Stimulated activated naive CD8-positive, alpha-beta T cell treated with anti-CD3 and anti-CD28 coated beads, Interleukin-15, amount 100 ng/mL, for 72 hours (primary cell): ENCODE measurements around the gene CMTM1.
A peak's percentile ranks its signal among the peaks of the same experiment; 100 is the strongest.

Experiments used
- ATAC-seq: fragments of 150-1000 bp; cut with Tn5 transposase; 2 replicates; pipeline ENCODE4 v1.10.0; 2021; ENCODE audit warnings: mild to moderate bottlenecking, moderate library complexity
- DNase-seq, 2 donors: peaks; one replicate each; pipeline ENCODE4 v3.0.0; 2021 to 2022
- H3K27ac Mint-ChIP-seq, 2 donors: one replicate each; pipeline ENCODE4 v1.8.0; 2022; ENCODE audit warnings: mild to moderate bottlenecking in 2 of 2, mixed read lengths in 2 of 2, moderate library complexity in 2 of 2
- H3K27me3 Mint-ChIP-seq: one replicate; pipeline ENCODE4 v1.8.0; 2022; ENCODE audit warnings: mixed read lengths
- H3K4me1 Mint-ChIP-seq: one replicate; pipeline ENCODE4 v1.8.0; 2022; ENCODE audit warnings: mild to moderate bottlenecking, mixed read lengths
- H3K4me3 Mint-ChIP-seq, 2 donors: one replicate each; pipeline ENCODE4 v1.8.0; 2022; ENCODE audit warnings: mild to moderate bottlenecking in 2 of 2, mixed read lengths in 2 of 2, moderate library complexity in 1 of 2
- H3K9me3 Mint-ChIP-seq, 2 donors: one replicate each; pipeline ENCODE4 v1.8.0; 2022; ENCODE audit warnings: mixed read lengths in 2 of 2

The CMTM1 gene, protein sequence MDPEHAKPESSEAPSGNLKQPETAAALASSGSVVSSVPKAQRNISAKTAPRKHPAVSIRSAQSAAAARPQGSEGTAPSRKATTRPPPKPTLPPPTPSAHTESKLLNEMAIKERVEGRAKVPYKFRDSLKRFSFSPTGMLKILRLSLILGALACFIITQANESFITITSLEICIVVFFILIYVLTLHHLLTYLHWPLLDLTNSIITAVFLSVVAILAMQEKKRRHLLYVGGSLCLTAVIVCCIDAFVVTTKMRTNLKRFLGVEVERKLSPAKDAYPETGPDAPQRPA

GRCh38 chr16:66566051-66566901 lies at the start of gene CMTM1:
TSS of gene CMTM1 (plus strand) at chr16:66566439. CDS start at chr16:66566514, 75 bp downstream.
- H3K4me1 Mint-ChIP-seq = peaks cover 42% of the 10 kb centered on the region

DNA sequence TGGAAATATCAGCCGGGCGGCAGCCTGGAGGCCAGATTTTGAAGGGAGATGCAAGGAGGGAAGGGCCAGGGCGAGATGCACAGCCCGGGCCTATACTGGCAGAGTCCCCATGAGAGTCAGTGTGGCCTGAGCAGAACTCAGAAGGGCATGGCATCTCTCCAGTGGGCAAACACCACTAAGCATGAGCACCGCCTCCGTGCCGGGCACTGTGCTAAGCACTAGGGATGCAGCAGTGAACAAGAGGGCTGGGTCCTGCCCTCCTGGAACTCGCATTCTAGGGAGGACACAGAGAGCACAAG lies 49.8 kb upstream of the CMTM1 start:
- Mint-ChIP-seq H3K4me1 (peaks cover 64% of the 10 kb centered on the region), H3K27me3 (no peaks in the 10 kb centered on the region), H3K27ac (peak overlapping the region; percentile 66 to 98), H3K4me3 (peak overlapping the region; percentile 31 to 88), H3K9me3 (no peaks in the 10 kb centered on the region)
- ATAC-seq = peak; percentile 40
- DNase-seq = no peak

More at GRCh38 chr16:66566051-66566901, at the start of gene CMTM1:
- Mint-ChIP-seq H3K9me3 (no peaks in the 10 kb centered on the region), H3K4me3 (no peak within 1 kb of the TSS), H3K27me3 (no peaks in the 10 kb centered on the region), H3K27ac (no peak within 1 kb of the TSS)
- DNase-seq (no peak), ATAC-seq (no peak)

GRCh38 chr16:66516808-66517585 lies 49.2 kb upstream of the CMTM1 start:
- Mint-ChIP-seq H3K9me3 (no peaks in the 10 kb centered on the region), H3K4me1 (peaks cover 69% of the 10 kb centered on the region), H3K27ac (peak overlapping the region; percentile 98 to 99), H3K4me3 (peak overlapping the region; percentile 88 to 92), H3K27me3 (no peaks in the 10 kb centered on the region)
- peak; percentile 94 for ATAC-seq
- DNase-seq = peak; percentile 65 to 91

DNA sequence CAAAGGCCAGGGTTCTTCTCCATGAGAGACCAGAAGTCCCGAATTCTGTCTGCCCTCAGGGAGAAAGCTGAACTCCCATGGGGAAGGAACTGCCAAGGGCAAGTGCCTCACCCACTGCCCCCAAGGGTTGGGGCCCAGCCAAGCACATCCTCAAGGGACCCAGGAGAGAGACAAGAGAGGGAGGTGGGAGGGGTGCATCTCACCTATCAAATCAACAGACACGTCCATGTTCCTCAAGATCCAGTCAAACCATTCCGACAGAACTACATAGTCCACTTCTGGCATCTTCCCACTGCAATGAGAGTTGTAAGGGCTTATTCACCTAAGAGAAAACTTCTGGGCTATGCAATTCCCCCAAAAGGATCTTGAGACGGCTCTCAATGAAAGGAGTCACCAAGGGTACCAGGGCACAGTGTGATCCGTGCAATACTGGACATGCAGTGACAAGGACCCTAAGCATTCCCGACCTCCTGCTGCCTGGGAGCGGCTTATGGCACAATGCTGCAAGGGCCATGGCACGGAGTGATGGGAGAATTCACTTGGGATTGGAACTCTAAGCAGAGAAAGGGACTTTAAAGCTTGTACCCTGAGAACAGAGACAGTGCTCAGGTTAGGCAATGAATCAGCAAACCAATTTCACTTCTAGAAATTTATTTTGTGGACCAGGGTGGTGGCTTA lies 48.5 kb upstream of the CMTM1 start:
- Mint-ChIP-seq H3K27me3 (no peaks in the 10 kb centered on the region), H3K9me3 (no peaks in the 10 kb centered on the region), H3K27ac (peak overlapping the region; percentile 98 to 99), H3K4me1 (peaks cover 76% of the 10 kb centered on the region), H3K4me3 (peak overlapping the region; percentile 88 to 92)
- ATAC-seq (no peak), DNase-seq (no peak)

GRCh38 chr16:66519482-66520373 lies 46.5 kb upstream of the CMTM1 start:
- DNase-seq = no peak
- Mint-ChIP-seq H3K4me3 (no peak overlapping the region), H3K9me3 (no peaks in the 10 kb centered on the region), H3K27me3 (no peaks in the 10 kb centered on the region), H3K4me1 (peaks cover 96% of the 10 kb centered on the region), H3K27ac (peak overlapping the region in 1 of 2 donors; percentile 59)
- ATAC-seq = no peak

DNA sequence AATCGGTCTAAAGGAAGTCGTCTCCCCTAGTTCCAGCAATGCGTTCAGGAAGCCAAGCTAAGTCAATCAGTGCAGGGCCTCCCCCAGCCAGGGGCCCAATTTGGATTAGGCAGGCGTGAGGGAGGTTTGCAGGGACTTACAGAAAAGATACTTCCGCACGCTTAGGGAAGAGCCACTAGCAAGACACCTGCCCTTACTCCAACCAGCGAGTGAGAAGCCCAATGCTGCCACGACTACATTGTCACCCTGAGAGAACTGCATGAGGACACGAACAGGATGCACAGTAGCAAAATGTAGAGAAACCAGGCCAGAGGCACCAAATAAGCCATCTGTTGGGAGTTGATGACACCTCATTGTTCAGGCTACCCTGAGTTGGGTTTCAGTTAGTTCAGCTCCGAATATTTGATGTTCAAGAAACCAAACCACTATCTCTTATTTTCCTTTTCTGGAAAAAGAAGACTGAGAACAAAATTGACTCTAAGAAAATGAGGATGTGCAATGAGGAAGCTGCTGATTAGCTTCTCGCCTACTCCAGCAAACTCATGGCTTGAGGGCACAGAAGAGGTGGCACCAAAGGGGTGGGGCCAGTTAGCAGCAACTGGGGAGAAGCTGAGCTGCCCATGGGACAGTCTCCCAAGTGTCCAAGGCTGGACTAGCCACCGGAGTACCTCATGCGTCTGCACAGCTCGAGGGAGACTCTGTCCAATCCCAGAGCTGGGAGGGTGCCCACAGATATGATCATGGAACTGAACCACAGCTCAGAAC lies 45.7 kb upstream of the CMTM1 start:
- Mint-ChIP-seq H3K4me3 (peak overlapping the region; percentile 35 to 74), H3K27ac (no peak overlapping the region), H3K4me1 (peaks cover 97% of the 10 kb centered on the region), H3K27me3 (no peaks in the 10 kb centered on the region), H3K9me3 (no peaks in the 10 kb centered on the region)
- ATAC-seq = no peak
- no peak for DNase-seq

- Mint-ChIP-seq H3K9me3 (no peaks in the 10 kb centered on the region), H3K27ac (peak overlapping the region; percentile 74 to 89), H3K4me1 (peaks cover 97% of the 10 kb centered on the region), H3K4me3 (peak overlapping the region; percentile 74 to 86), H3K27me3 (no peaks in the 10 kb centered on the region)
- DNase-seq (no peak), ATAC-seq (no peak)
These were observed 45.0 kb upstream of the CMTM1 start for GRCh38 chr16:66521252-66521713.

- peak overlapping the region; percentile 99 to 100 for H3K27ac Mint-ChIP-seq
- H3K9me3 Mint-ChIP-seq = no peaks in the 10 kb centered on the region
- H3K4me3 Mint-ChIP-seq = peak overlapping the region; percentile 74 to 86
- H3K4me1 Mint-ChIP-seq = peaks cover 95% of the 10 kb centered on the region
- ATAC-seq (peak; percentile 94), DNase-seq (peak; percentile 86 to 96)
- no peaks in the 10 kb centered on the region for H3K27me3 Mint-ChIP-seq
These were observed 44.1 kb upstream of the CMTM1 start for GRCh38 chr16:66521951-66522771.

DNA sequence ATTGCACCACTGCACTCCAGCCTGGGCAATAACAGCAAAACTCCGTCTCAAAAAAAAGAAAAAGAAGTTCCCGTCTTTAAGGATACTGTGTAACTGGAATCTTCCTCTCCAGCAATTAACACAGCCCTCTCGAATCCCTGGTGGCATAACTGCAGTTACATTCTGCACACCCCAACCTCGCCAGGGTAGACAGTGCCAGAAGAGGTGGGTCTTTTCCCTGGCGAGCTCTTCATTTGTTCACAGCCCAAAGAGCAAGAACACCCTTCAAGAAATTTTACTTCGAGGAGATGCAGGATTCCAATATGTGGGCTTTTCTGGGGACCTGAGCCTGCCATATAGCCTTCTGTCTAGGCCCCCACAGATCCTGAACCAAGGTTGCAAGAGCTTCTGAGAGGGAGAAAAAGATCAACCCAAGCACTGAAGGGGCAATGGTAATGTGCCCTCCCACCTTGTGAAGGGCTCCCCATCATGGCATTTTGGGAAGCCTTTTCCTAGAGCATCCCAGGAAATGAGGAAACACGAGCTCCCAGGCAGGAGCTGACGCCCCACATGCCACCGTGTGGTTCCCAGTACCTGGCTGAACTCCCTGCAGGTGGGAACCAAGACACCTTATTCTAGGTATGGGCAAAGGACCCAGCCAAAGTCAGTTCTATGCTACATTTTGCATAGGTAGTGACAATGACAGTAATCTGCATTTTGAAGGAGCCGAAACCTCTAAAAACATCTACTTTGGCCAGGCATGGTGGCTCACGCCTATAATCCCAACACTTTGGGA lies 43.2 kb upstream of the CMTM1 start:
- Mint-ChIP-seq H3K9me3 (no peaks in the 10 kb centered on the region), H3K27me3 (no peaks in the 10 kb centered on the region), H3K4me3 (peak overlapping the region; percentile 74 to 86), H3K4me1 (peaks cover 95% of the 10 kb centered on the region), H3K27ac (peak overlapping the region; percentile 99 to 100)
- ATAC-seq (no peak), DNase-seq (no peak)

- H3K4me1 Mint-ChIP-seq = peaks cover 93% of the 10 kb centered on the region
- ATAC-seq (peak; percentile 56), DNase-seq (peak; percentile 43 to 72)
- peak overlapping the region; percentile 99 to 100 for H3K27ac Mint-ChIP-seq
- peak overlapping the region; percentile 74 to 86 for H3K4me3 Mint-ChIP-seq
- H3K9me3 Mint-ChIP-seq = no peaks in the 10 kb centered on the region
- H3K27me3 Mint-ChIP-seq = no peaks in the 10 kb centered on the region
These were observed 42.3 kb upstream of the CMTM1 start for GRCh38 chr16:66523861-66524354.

DNA sequence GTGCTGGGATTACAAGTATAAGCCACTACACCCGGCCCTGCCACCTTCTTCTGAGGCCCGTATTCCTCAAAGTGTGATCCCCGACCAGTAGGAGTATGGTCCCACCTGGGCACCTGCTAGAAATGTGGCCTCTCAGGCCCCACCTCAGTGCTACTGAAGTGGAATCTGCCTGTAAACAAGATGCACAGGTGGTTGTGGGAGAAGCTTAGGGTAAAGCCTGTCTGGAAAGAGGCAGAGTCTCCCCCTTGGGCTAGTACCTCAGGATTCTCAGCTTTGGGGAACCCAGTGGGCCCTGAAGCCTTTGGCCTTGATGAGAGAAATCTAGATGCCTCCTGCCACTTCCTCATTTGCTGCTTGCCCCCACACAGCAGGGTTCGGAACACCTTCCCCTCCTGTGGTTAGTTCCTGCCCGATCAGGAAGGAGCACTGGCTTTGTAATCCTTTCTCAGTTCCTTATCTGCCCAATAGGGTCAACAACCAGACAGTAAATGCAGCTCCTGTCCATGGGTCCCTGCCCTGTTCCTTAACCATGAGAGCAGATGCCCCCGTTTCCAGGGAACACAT lies 41.6 kb upstream of the CMTM1 start:
- peak overlapping the region; percentile 99 to 100 for H3K27ac Mint-ChIP-seq
- DNase-seq = peak in 1 of 2 donors; percentile 58
- no peaks in the 10 kb centered on the region for H3K27me3 Mint-ChIP-seq
- peaks cover 94% of the 10 kb centered on the region for H3K4me1 Mint-ChIP-seq
- no peak for ATAC-seq
- H3K9me3 Mint-ChIP-seq = no peaks in the 10 kb centered on the region
- peak overlapping the region; percentile 74 to 86 for H3K4me3 Mint-ChIP-seq
